WTC11 (cell line): ENCODE measurements around the gene INTS12. TPM values are rescaled to one million over a fixed set of nuclear protein-coding genes. Genes with fewer than 3 reads are reported as not detected.

Experiments
- ATAC-seq: fragments of 200-7000 bp; cut with Tn5 transposase; 2 replicates; pipeline ENCODE4 v1.10.0; 2021; ENCODE audit warnings: mild to moderate bottlenecking, moderate library complexity
- CTCF ChIA-PET: fragments of 300-600 bp; sonication (Branson Sonifier 250); formaldehyde crosslinking; loops from one replicate; lab custom pipeline; 2021; ENCODE audit warnings: antibody characterized with exemption; lab: Charles Lee
- POLR2A ChIA-PET: fragments of 350-600 bp; sonication (Branson Sonifier 250); formaldehyde crosslinking; loops from one replicate; lab custom pipeline; 2021; ENCODE audit warnings: antibody characterized with exemption; lab: Charles Lee
- DNase-seq: peaks from one replicate; pipeline ENCODE4 v3.0.0; 2021; ENCODE audit warnings: low spot score
- H3K27ac Mint-ChIP-seq: 2 replicates; pipeline ENCODE4 v1.8.0; 2021; ENCODE audit warnings: mixed read lengths
- H3K27me3 Mint-ChIP-seq: 2 replicates; pipeline ENCODE4 v1.8.0; 2021; ENCODE audit warnings: low read depth, mild to moderate bottlenecking, moderate library complexity, mixed read lengths
- H3K36me3 Mint-ChIP-seq: 2 replicates; pipeline ENCODE4 v1.8.0; 2021; ENCODE audit warnings: mixed read lengths
- H3K4me1 Mint-ChIP-seq: 2 replicates; pipeline ENCODE4 v1.8.0; 2022; ENCODE audit warnings: mixed read lengths
- H3K4me3 Mint-ChIP-seq: 2 replicates; pipeline ENCODE4 v1.8.0; 2021; ENCODE audit warnings: mild to moderate bottlenecking, moderate library complexity, mixed read lengths
- H3K9me3 Mint-ChIP-seq: 2 replicates; pipeline ENCODE4 v1.8.0; 2021; ENCODE audit warnings: mixed read lengths
- AR ChIP-seq: fragments of 250-450 bp; sonication (Bioruptor Pico); IDR thresholded peaks from 2 replicates; pipeline ENCODE4 v1.9.0; 2021; ENCODE audit warnings: mild to moderate bottlenecking
- ATF6 ChIP-seq: sonication (generic); formaldehyde crosslinking; IDR thresholded peaks from 2 replicates; pipeline ENCODE4 v1.8.1; 2023; ENCODE audit warnings: mild to moderate bottlenecking, missing genetic modification reagents
- CBFB ChIP-seq: sonication (generic); formaldehyde crosslinking; IDR thresholded peaks from 2 replicates; pipeline ENCODE4 v1.8.1; 2022; ENCODE audit warnings: mild to moderate bottlenecking, low read depth, missing genetic modification reagents
- ETV6 ChIP-seq: sonication (generic); formaldehyde crosslinking; IDR thresholded peaks from 2 replicates; pipeline ENCODE4 v1.8.1; 2022; ENCODE audit warnings: mild to moderate bottlenecking, missing genetic modification reagents
- FOXJ3 ChIP-seq: sonication (generic); formaldehyde crosslinking; IDR thresholded peaks from 2 replicates; pipeline ENCODE4 v1.9.0; 2021; ENCODE audit warnings: missing genetic modification reagents, mild to moderate bottlenecking, borderline replicate concordance
- FOXP4 ChIP-seq: sonication (generic); formaldehyde crosslinking; IDR thresholded peaks from 2 replicates; pipeline ENCODE4 v1.8.0; 2022; ENCODE audit warnings: mild to moderate bottlenecking, missing genetic modification reagents
- HMGA2 ChIP-seq: fragments of 250-450 bp; sonication (Bioruptor Pico); IDR thresholded peaks from 2 replicates; pipeline ENCODE4 v1.4.0; 2021; ENCODE audit warnings: mild to moderate bottlenecking, moderate library complexity
- HMGXB4 ChIP-seq: sonication (generic); formaldehyde crosslinking; IDR thresholded peaks from 2 replicates; pipeline ENCODE4 v1.8.1; 2023; ENCODE audit warnings: mild to moderate bottlenecking, moderate library complexity, missing genetic modification reagents
- NFE2L1 ChIP-seq: sonication (generic); formaldehyde crosslinking; IDR thresholded peaks from 2 replicates; pipeline ENCODE4 v1.8.1; 2023; ENCODE audit warnings: missing genetic modification reagents
- OVOL2 ChIP-seq: fragments of 250-450 bp; sonication (Bioruptor Pico); IDR thresholded peaks from 2 replicates; pipeline ENCODE4 v1.9.0; 2021; ENCODE audit warnings: mild to moderate bottlenecking, borderline replicate concordance
- PREB ChIP-seq: sonication (generic); formaldehyde crosslinking; IDR thresholded peaks from 2 replicates; pipeline ENCODE4 v1.8.1; 2022; ENCODE audit warnings: mild to moderate bottlenecking, missing genetic modification reagents, moderate library complexity, borderline replicate concordance
- PRRX2 ChIP-seq: fragments of 250-450 bp; sonication (Bioruptor Pico); IDR thresholded peaks from 2 replicates; pipeline ENCODE4 v1.8.0; 2021; ENCODE audit warnings: mild to moderate bottlenecking
- SMAD4 ChIP-seq: sonication (generic); formaldehyde crosslinking; IDR thresholded peaks from 2 replicates; pipeline ENCODE4 v1.8.0; 2022; ENCODE audit warnings: mild to moderate bottlenecking, missing genetic modification reagents
- ZBTB43 ChIP-seq: sonication (generic); formaldehyde crosslinking; IDR thresholded peaks from 2 replicates; pipeline ENCODE4 v1.8.1; 2023; ENCODE audit warnings: mild to moderate bottlenecking, missing genetic modification reagents
- ZNF281 ChIP-seq: sonication (generic); formaldehyde crosslinking; IDR thresholded peaks from 2 replicates; pipeline ENCODE4 v1.8.0; 2023; ENCODE audit warnings: mild to moderate bottlenecking, missing genetic modification reagents
- ZNF512 ChIP-seq: sonication (generic); formaldehyde crosslinking; IDR thresholded peaks from 2 replicates; pipeline ENCODE4 v1.8.1; 2022; ENCODE audit warnings: missing genetic modification reagents, borderline replicate concordance
- ZNF532 ChIP-seq: fragments of 250-450 bp; sonication (Bioruptor Pico); IDR thresholded peaks from 2 replicates; pipeline ENCODE4 v1.9.0; 2021; ENCODE audit warnings: mild to moderate bottlenecking, borderline replicate concordance
- total RNA-seq: library from RNA; stranded (reverse); gene quantifications from 3 replicates; pipeline ENCODE4 v1.2.3, GENCODE V29; 2021

Gene INTS12
- total RNA-seq, 1 experiment from 2014 or later = 10.0 TPM

GRCh38 chr4:105707782-105708180 is 708 bp downstream of the INTS12 start (continued):
- TF ChIP-seq OVOL2 (no peak), PREB (no peak), HMGA2 (CRISPR knock-in tag) (no peak), FOXP4 (CRISPR knock-in tag) (no peak), NFE2L1 (no peak), ETV6 (no peak), ZNF281 (CRISPR knock-in tag) (no peak), ATF6 (CRISPR knock-in tag) (no peak), FOXJ3 (CRISPR knock-in tag) (no peak), ZNF512 (CRISPR knock-in tag) (no peak), SMAD4 (CRISPR knock-in tag) (no peak), HMGXB4 (no peak)

- DNase-seq = no peak
- H3K4me1 Mint-ChIP-seq = no peaks in the 10 kb centered on the region
- H3K4me3 Mint-ChIP-seq = no peak overlapping the region
- no peaks in the 10 kb centered on the region for H3K9me3 Mint-ChIP-seq
- no peak for ATAC-seq
- H3K36me3 Mint-ChIP-seq = peaks cover 6% of the 10 kb centered on the region; the same call in 1 of the 2 replicates
- H3K27me3 Mint-ChIP-seq = no peaks in the 10 kb centered on the region
- CTCF ChIA-PET = no interaction called here
- POLR2A ChIA-PET = no interaction called here
- no peak overlapping the region for H3K27ac Mint-ChIP-seq
- TF ChIP-seq AR (no peak), ZBTB43 (CRISPR knock-in tag) (no peak), CBFB (CRISPR knock-in tag) (no peak), PRRX2 (no peak), ZNF532 (CRISPR knock-in tag) (no peak)
Measured at GRCh38 chr4:105698607-105699006, 9.9 kb downstream of the INTS12 start.
